LHCN-M2 (cell line): Measurements from ENCODE around the gene KTN1. TPM values are rescaled to one million over a fixed set of nuclear protein-coding genes. Genes with fewer than 3 reads are reported as not detected.

ENCODE experiments used
- DNase-seq: peaks from one replicate; pipeline ENCODE4 v3.0.0-alpha.2; 2012; ENCODE audit warnings: low read depth
- total RNA-seq: library from RNA; depleted of rRNA; stranded (reverse); fragments of >200 nt; gene quantifications from 2 replicates; pipeline ENCODE4 v1.2.3, GENCODE V29; 2014

Gene KTN1
- total RNA-seq, 1 experiment from 2014 or later, result 182 TPM

DNA sequence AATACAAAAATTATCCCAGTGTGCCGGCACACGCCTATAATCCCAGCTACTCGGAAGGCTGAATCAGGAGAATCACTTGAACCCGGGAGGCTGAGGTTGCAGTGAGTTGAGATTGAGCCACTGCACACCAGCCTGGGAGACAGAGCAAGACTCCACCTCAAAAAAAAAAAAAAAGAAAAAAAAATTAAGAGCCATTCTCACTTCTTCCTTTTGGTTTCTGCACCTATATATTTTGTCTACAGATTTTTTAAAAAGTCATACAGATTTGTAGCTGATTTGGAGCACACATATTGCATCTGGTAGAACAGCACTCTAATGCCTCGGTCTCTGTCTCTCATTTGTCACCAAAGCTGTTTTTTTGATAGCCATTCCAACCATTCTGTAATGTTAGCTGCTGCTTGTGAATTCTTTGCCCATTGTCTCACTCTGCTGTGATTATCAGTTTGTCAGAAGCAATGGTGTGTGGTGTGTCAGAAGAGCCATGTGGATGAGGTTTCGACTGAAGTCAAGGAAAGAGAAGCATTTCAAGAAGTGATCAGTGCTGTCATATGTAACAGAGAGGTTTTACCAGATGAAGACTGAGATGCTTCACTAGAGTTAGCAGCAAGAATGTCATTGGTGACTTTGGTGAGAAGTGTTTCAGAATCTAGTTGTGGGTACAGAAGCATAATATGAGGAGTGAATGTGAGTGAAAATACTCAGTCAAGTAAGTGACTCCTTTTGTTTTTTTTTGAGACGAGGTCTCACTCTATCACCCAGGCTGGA lies 8.7 kb upstream of the KTN1 start:
- DNase-seq, result no peak

GRCh38 chr14:55572578-55572977 lies 7.4 kb upstream of the KTN1 start:
- DNase-seq, result no peak

DNA sequence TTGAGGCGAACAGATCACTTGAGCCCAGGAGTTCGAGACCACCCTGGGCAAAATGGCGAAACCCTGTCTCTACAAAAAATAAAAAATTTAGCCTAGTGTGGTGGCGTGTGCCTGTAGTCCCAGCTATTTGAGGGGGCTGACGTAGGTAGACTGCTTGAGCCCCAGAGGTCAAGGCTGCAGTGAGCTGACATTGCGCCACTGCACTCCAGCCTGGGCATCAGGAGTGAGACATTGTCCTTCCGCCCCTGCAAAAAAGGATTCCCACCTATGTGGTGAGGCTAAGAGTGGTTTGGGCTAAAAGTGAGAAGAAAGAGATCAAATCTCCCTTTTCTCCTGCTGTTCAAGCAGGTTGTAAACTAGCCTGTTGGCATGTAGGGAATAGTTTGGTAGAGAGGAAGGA lies 5.0 kb upstream of the KTN1 start:
- DNase-seq, result no peak

GRCh38 chr14:55577229-55577628 lies 2.8 kb upstream of the KTN1 start:
- DNase-seq, result no peak

- peak; percentile 58 for DNase-seq
These were observed 1.5 kb upstream of the KTN1 start for GRCh38 chr14:55578511-55578910.

- DNase-seq, result peak; percentile 48
These were observed 699 bp downstream of the KTN1 start for GRCh38 chr14:55580470-55581341.

DNA sequence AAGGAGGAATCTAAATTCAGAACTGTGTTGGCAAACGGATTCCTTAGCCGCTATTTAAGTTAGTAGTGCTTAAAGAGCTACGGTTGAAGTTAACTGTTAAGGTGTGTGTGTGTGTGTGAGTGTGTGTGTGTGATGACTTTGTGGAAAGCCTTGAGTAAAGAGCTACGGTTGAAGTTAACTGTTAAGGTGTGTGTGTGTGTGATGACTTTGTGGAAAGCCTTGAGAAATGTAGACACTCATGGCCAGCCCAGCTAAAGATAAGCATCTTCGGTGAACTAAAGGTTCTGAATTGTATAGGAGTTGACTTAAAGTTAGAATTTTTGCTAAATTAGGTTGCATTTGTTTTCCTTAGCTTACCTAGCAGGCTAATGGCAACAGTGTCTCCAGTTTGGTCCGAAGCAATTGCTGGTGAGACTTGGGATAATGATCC lies 1.4 kb downstream of the KTN1 start:
- no peak for DNase-seq

GRCh38 chr14:55582746-55583145 lies 2.7 kb downstream of the KTN1 start:
- DNase-seq, result no peak

- DNase-seq, result no peak
These were observed 4.0 kb downstream of the KTN1 start for GRCh38 chr14:55583942-55584468.

GRCh38 chr14:55585854-55586253 lies 5.8 kb downstream of the KTN1 start:
- DNase-seq, result peak; percentile 51

GRCh38 chr14:55586411-55586810 lies 6.4 kb downstream of the KTN1 start:
- peak; percentile 51 for DNase-seq

GRCh38 chr14:55587847-55588246 lies 7.8 kb downstream of the KTN1 start:
- no peak for DNase-seq

DNA sequence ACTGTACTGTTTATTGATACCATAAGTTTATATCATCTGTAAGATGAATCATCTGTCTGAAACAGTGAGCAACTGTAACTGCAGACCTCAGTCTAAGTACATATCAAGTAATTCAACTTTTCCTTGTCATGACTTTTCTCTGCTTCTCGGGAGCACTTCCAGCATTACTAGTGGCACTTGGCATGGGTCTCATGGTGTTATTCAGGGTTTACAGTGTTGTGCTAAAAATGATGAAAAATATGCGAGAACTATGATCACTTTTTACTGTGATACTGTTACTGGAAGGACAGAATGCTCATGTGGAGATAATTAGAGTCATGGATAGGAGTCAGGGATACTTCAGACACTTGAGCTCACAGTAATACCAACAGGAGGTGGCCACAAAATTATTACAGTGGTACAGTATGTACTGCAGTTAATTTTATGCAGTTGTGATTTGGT lies 8.3 kb downstream of the KTN1 start:
- DNase-seq, result peak; percentile 47

- DNase-seq, result peak; percentile 49
These were observed 9.2 kb downstream of the KTN1 start for GRCh38 chr14:55589171-55589570.

DNA sequence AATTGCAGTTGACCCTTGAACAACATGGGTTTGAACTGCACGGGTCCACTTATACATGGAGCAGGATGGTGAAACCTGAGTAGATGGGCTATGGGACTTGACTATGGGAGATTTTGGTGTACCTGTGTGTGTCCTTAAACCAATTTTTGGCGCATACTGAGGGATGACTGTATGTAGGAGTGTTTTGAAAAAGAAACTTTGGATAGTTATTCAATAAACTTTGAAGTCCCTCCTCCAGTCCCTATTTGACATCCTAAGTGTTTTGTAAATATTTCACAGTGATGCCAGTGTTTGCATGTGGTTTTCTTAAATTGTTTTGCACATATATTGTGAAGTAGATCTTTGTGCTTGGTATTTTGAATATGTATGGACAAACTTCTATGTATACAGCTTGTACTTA lies 12.4 kb downstream of the KTN1 start:
- DNase-seq, result no peak

DNA sequence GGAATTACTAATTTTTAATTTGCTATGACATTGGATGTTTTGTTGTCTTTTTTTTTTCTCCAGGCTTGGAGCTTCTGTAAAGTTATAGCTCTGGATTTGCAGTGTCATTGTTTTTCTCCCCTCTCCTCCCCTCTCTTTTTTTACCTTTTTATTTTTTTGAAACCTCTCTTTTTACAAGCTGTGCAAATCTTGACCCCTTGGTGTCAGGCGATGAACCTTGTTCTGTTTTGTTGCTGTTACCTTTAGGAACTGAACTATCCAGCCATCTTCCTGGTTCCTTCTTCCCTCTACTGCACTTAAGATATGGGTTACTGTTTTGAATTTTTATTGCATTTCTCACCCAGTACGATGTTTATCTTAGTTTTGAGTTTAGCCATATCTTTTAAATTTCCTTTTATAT lies 13.7 kb downstream of the KTN1 start:
- no peak for DNase-seq

DNA sequence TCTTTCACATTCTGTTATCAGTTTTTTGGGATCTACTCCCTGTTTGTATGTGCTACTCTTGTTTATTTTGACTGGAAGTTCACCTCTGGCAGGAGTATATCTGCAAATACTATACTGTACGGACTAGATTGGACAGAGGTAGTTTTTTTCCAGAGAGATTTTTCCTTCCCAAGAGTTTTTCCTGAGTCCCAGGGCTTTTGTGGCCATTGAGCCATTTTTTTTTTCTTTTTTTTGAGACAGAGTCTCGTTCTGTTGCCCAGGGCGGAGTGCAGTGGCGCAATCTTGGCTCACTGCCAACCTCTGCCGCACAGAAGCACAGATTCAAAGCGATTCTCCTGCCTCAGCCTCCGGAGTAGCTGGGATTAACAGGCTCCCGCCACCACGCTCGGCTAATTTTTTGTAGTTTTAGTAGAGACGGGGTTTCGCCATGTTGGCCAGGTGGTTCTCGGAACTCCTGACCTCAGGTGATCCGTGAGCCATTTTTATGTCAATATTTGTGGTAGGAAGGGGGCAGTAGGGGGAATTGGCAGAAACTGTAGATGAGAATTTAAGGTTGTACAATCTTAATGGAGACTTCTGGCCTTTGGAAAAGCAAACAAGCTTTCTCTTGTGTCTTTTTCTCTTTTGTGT lies 19.4 kb downstream of the KTN1 start:
- no peak for DNase-seq

GRCh38 chr14:55600784-55601561 lies 21.0 kb downstream of the KTN1 start:
- DNase-seq, result peak; percentile 69

DNA sequence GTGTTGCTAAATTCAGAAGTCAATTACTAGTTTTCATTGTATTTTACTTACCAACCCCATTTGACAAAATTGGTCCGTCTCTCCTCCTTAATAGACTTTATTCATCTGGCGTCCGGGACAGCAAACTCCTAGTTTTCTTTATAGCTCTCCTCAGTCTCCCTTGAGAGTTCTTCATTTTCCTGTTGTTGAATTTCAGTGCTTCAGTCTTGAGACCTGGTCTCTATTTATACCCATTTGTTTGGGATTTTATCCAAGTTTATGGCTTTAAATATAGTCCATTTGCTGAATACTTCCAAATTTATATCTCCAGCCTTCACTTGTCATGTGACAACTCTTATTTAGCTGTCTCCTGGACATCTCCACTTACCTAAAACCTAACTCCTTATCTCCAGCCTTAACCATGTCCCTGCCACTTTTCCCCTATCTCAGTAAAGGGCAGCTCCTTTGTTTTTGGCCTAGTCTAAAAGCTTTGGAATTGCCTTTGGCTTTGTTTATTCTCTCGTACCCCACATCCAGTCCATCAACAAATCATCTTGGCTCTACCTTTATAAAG lies 23.5 kb downstream of the KTN1 start:
- no peak for DNase-seq

GRCh38 chr14:55604488-55604887 lies 24.5 kb downstream of the KTN1 start:
- DNase-seq, result no peak

- DNase-seq, result no peak
These were observed 25.0 kb downstream of the KTN1 start for GRCh38 chr14:55604900-55605418.
